OCI-LY3 (cell line): ENCODE results near the gene ARID3C.

Source experiments
- CTCF ChIP-seq: fragments of 200-600, 300-600 bp; sonication (generic); IDR thresholded peaks from 2 replicates; pipeline ENCODE4 v1.5.1; 2014; ENCODE audit warnings: antibody characterized with exemption, low read length, low read depth
- EZH2phosphoT487 ChIP-seq: fragments of 200-600 bp; shearing (Covaris generic); IDR thresholded peaks from 2 replicates; pipeline ENCODE4 v1.6.1; 2018; ENCODE audit warnings: antibody characterized with exemption, mixed run types, low read depth

- TF ChIP-seq CTCF (no peak), EZH2phosphoT487 (no peak)
These were observed 50.4 kb downstream of the ARID3C start for GRCh38 chr9:34578241-34579103.
